SU-DHL-6 (cell line): ENCODE data around the gene SLC9A2.

ENCODE experiments used
- H2AFZ ChIP-seq: fragments of 200-600 bp; sonication (generic); 2 replicates; pipeline ENCODE4 v1.6.1; 2014; ENCODE audit warnings: low read depth, mild to moderate bottlenecking, moderate library complexity, mixed read lengths, antibody characterized with exemption, low read length; ENCODE audit not compliant: severe bottlenecking
- H3F3A ChIP-seq: fragments of 200-600 bp; shearing (Covaris generic); 2 replicates; pipeline ENCODE4 v1.6.0; 2016; ENCODE audit warnings: antibody characterized with exemption, mild to moderate bottlenecking; ENCODE audit not compliant: insufficient read depth
- H3K27ac ChIP-seq: fragments of 200-600 bp; sonication (generic); 2 replicates; pipeline ENCODE4 v1.5.1; 2016; ENCODE audit warnings: low read depth, mild to moderate bottlenecking, low read length, moderate library complexity, mixed read lengths
- H3K27me3 ChIP-seq: fragments of 200-600 bp; sonication (generic), shearing (Covaris generic); 2 replicates; pipeline ENCODE4 v1.6.0; 2014; ENCODE audit warnings: mild to moderate bottlenecking, low read length
- H3K36me3 ChIP-seq: fragments of 200-600 bp; sonication (generic); 2 replicates; pipeline ENCODE4 v1.6.1; 2014; ENCODE audit warnings: mild to moderate bottlenecking, low read length, mixed read lengths
- H3K4me2 ChIP-seq: fragments of 300-600, 200-600 bp; shearing (Covaris generic), sonication (generic); 2 replicates; pipeline ENCODE4 v1.6.0; 2014; ENCODE audit warnings: low read length, low read depth, mild to moderate bottlenecking; ENCODE audit not compliant: poor library complexity, severe bottlenecking
- H3K4me3 ChIP-seq: fragments of 200-600 bp; sonication (generic); 2 replicates; pipeline ENCODE4 v1.5.1; 2014; ENCODE audit warnings: antibody characterized with exemption, low read length, mild to moderate bottlenecking, mixed read lengths; ENCODE audit not compliant: insufficient read depth, poor library complexity, severe bottlenecking
- H3K79me2 ChIP-seq: fragments of 200-600 bp; sonication (generic); 2 replicates; pipeline ENCODE4 v1.6.1; 2014; ENCODE audit warnings: mild to moderate bottlenecking, low read length, moderate library complexity; ENCODE audit not compliant: insufficient read depth
- H3K9ac ChIP-seq: fragments of 200-600 bp; sonication (generic); 2 replicates; pipeline ENCODE4 v1.7.0; 2014; ENCODE audit warnings: mild to moderate bottlenecking, low read length
- H3K9me2 ChIP-seq: fragments of 200-600 bp; sonication (generic); replicated peaks from 2 replicates; pipeline ENCODE4 v1.6.1; 2014; ENCODE audit warnings: low read length; ENCODE audit not compliant: insufficient read depth
- H3K9me3 ChIP-seq: fragments of 200-600 bp; sonication (generic); 2 replicates; pipeline ENCODE4 v1.6.1; 2014; ENCODE audit warnings: low read length, mixed read lengths; ENCODE audit not compliant: insufficient read depth
- H4K20me1 ChIP-seq: fragments of 200-600 bp; sonication (generic); 2 replicates; pipeline ENCODE4 v1.6.1; 2014; ENCODE audit warnings: low read depth, mild to moderate bottlenecking, antibody characterized with exemption, low read length, moderate library complexity, mixed read lengths
- CTCF ChIP-seq: fragments of 200-600 bp; sonication (generic); IDR thresholded peaks from one replicate; pipeline ENCODE4 v1.5.1; 2017; ENCODE audit warnings: antibody characterized with exemption, mild to moderate bottlenecking, low read length, moderate library complexity; ENCODE audit not compliant: insufficient read depth, poor library complexity, severe bottlenecking
- EZH2phosphoT487 ChIP-seq: fragments of 200-600 bp; sonication (generic), shearing (Covaris generic); conservative IDR thresholded peaks from 2 replicates; pipeline ENCODE4 v1.6.1; 2018; ENCODE audit warnings: mild to moderate bottlenecking, antibody characterized with exemption, low read length, moderate library complexity, mixed read lengths

The SLC9A2 gene

GRCh38 chr2:102669401-102669800 lies 50.0 kb downstream of the SLC9A2 start:
- no peaks in the 10 kb centered on the region for H3K36me3 ChIP-seq
- no peaks in the 10 kb centered on the region for H3K79me2 ChIP-seq
- no peak overlapping the region for H3K4me2 ChIP-seq
- H3K27ac ChIP-seq = no peak overlapping the region
- no peaks in the 10 kb centered on the region for H3K9me3 ChIP-seq
- no peaks in the 10 kb centered on the region for H3K27me3 ChIP-seq
- TF ChIP-seq CTCF = no peak
- H3K4me3 ChIP-seq = no peak overlapping the region
- no peaks in the 10 kb centered on the region for H3K9me2 ChIP-seq
- H4K20me1 ChIP-seq = no peaks in the 10 kb centered on the region
- H3F3A ChIP-seq = no peaks in the 10 kb centered on the region
- H3K9ac ChIP-seq = no peak overlapping the region
- no peak overlapping the region for H2AFZ ChIP-seq

- TF ChIP-seq EZH2phosphoT487 (no peak), CTCF (no peak)
- no peaks in the 10 kb centered on the region for H3K36me3 ChIP-seq
- H2AFZ ChIP-seq = no peak overlapping the region
- no peaks in the 10 kb centered on the region for H3K9me3 ChIP-seq
- no peak overlapping the region for H3K4me3 ChIP-seq
- H4K20me1 ChIP-seq = no peaks in the 10 kb centered on the region
- H3K4me2 ChIP-seq = no peak overlapping the region
- no peaks in the 10 kb centered on the region for H3K79me2 ChIP-seq
- H3K27ac ChIP-seq = no peak overlapping the region
- no peak overlapping the region for H3K9ac ChIP-seq
- no peaks in the 10 kb centered on the region for H3F3A ChIP-seq
- H3K27me3 ChIP-seq = no peaks in the 10 kb centered on the region
- H3K9me2 ChIP-seq = no peaks in the 10 kb centered on the region
These were observed 52.9 kb downstream of the SLC9A2 start for GRCh38 chr2:102672107-102672776.

- H3K4me3 ChIP-seq = no peak overlapping the region
- no peaks in the 10 kb centered on the region for H3K9me2 ChIP-seq
- no peak overlapping the region for H3K27ac ChIP-seq
- H3K79me2 ChIP-seq = no peaks in the 10 kb centered on the region
- H3K9me3 ChIP-seq = no peaks in the 10 kb centered on the region
- no peaks in the 10 kb centered on the region for H4K20me1 ChIP-seq
- no peaks in the 10 kb centered on the region for H3K27me3 ChIP-seq
- no peaks in the 10 kb centered on the region for H3K36me3 ChIP-seq
- H3F3A ChIP-seq = no peaks in the 10 kb centered on the region
- TF ChIP-seq CTCF (no peak), EZH2phosphoT487 (no peak)
- no peak overlapping the region for H3K9ac ChIP-seq
- H2AFZ ChIP-seq = no peak overlapping the region
- H3K4me2 ChIP-seq = no peak overlapping the region
These were observed 55.0 kb downstream of the SLC9A2 start for GRCh38 chr2:102674370-102674769.
